ENCODE results near the gene ASXL1. TPM values are rescaled to one million over a fixed set of nuclear protein-coding genes. Genes with fewer than 3 reads are reported as not detected.

Gene ASXL1
- total RNA-seq, 1 experiment from 2014 or later: 25.7 TPM

- in situ Hi-C loops (cut with HindIII; ENCODE audit: low pct_unique_long_range_greater_than_20kb, low sequenced_read_pairs): no loop called here
- no peak for DNase-seq (ENCODE audit: low read depth)
These were observed 108.8 kb downstream of the ASXL1 start for GRCh38 chr20:32466739-32467505.

- DNase-seq (ENCODE audit: low read depth): no peak
- in situ Hi-C loops (cut with HindIII; ENCODE audit: low pct_unique_long_range_greater_than_20kb, low sequenced_read_pairs): no loop called here
These were observed 109.6 kb downstream of the ASXL1 start for GRCh38 chr20:32467506-32468312.

GRCh38 chr20:32468313-32468640 is 110.1 kb downstream of the ASXL1 start:
- DNase-seq (ENCODE audit: low read depth): no peak
- in situ Hi-C loops (cut with HindIII; ENCODE audit: low pct_unique_long_range_greater_than_20kb, low sequenced_read_pairs): no loop called here

- in situ Hi-C loops (cut with HindIII; ENCODE audit: low pct_unique_long_range_greater_than_20kb, low sequenced_read_pairs): no loop called here
- DNase-seq (ENCODE audit: low read depth): no peak
These were observed 110.7 kb downstream of the ASXL1 start for GRCh38 chr20:32468860-32469259.

GRCh38 chr20:32470025-32470861 is 112.1 kb downstream of the ASXL1 start:
- in situ Hi-C loops (cut with HindIII; ENCODE audit: low pct_unique_long_range_greater_than_20kb, low sequenced_read_pairs): no loop called here
- peak; percentile 45 for DNase-seq (ENCODE audit: low read depth)

GRCh38 chr20:32470940-32471339 is 112.8 kb downstream of the ASXL1 start:
- in situ Hi-C loops (cut with HindIII; ENCODE audit: low pct_unique_long_range_greater_than_20kb, low sequenced_read_pairs): no loop called here
- no peak for DNase-seq (ENCODE audit: low read depth)

- in situ Hi-C loops (cut with HindIII; ENCODE audit: low pct_unique_long_range_greater_than_20kb, low sequenced_read_pairs): no loop called here
- no peak for DNase-seq (ENCODE audit: low read depth)
These were observed 114.6 kb downstream of the ASXL1 start for GRCh38 chr20:32472581-32473207.

GRCh38 chr20:32473231-32474008 is 115.3 kb downstream of the ASXL1 start:
- DNase-seq (ENCODE audit: low read depth): no peak
- in situ Hi-C loops (cut with HindIII; ENCODE audit: low pct_unique_long_range_greater_than_20kb, low sequenced_read_pairs): no loop called here

GRCh38 chr20:32474009-32474716 is 116.0 kb downstream of the ASXL1 start:
- in situ Hi-C loops (cut with HindIII; ENCODE audit: low pct_unique_long_range_greater_than_20kb, low sequenced_read_pairs): no loop called here
- no peak for DNase-seq (ENCODE audit: low read depth)

- DNase-seq (ENCODE audit: low read depth): no peak
- in situ Hi-C loops (cut with HindIII; ENCODE audit: low pct_unique_long_range_greater_than_20kb, low sequenced_read_pairs): no loop called here
These were observed 116.5 kb downstream of the ASXL1 start for GRCh38 chr20:32474717-32474966.

GRCh38 chr20:32474967-32475811 is 117.1 kb downstream of the ASXL1 start:
- in situ Hi-C loops (cut with HindIII; ENCODE audit: low pct_unique_long_range_greater_than_20kb, low sequenced_read_pairs): no loop called here
- DNase-seq (ENCODE audit: low read depth): peak; percentile 99

GRCh38 chr20:32476684-32477593 is 118.8 kb downstream of the ASXL1 start:
- in situ Hi-C loops (cut with HindIII; ENCODE audit: low pct_unique_long_range_greater_than_20kb, low sequenced_read_pairs): no loop called here
- DNase-seq (ENCODE audit: low read depth): no peak

- in situ Hi-C loops (cut with HindIII; ENCODE audit: low pct_unique_long_range_greater_than_20kb, low sequenced_read_pairs): no loop called here
- DNase-seq (ENCODE audit: low read depth): no peak
These were observed 119.7 kb downstream of the ASXL1 start for GRCh38 chr20:32477594-32478512.

GRCh38 chr20:32478576-32478975 is 120.4 kb downstream of the ASXL1 start:
- no peak for DNase-seq (ENCODE audit: low read depth)
- in situ Hi-C loops (cut with HindIII; ENCODE audit: low pct_unique_long_range_greater_than_20kb, low sequenced_read_pairs): no loop called here

GRCh38 chr20:32479012-32479411 is 120.9 kb downstream of the ASXL1 start:
- in situ Hi-C loops (cut with HindIII; ENCODE audit: low pct_unique_long_range_greater_than_20kb, low sequenced_read_pairs): no loop called here
- no peak for DNase-seq (ENCODE audit: low read depth)

Data from Caki2 (cell line).